ENCODE measurements around the gene CCR2.
"Not testable (repeated sequence)": the region's sequence is repeated elsewhere in the genome, so short reads cannot be mapped to it uniquely, and the experiment has no call there.

CCR2 gene

GRCh38 chr3:46389306-46389705 lies 35.4 kb downstream of the CCR2 start (continued):
- no peak for TF ChIP-seq SALL2 (tag by site-specific recombination; IDR thresholded peaks at IDR 0.05; ENCODE audit: borderline replicate concordance)
- TF ChIP-seq ATF2 (tag by site-specific recombination; IDR thresholded peaks at IDR 0.05; ENCODE audit: low read depth), result no peak
- no peak for TF ChIP-seq SCRT1 (tag by site-specific recombination; IDR thresholded peaks at IDR 0.05; ENCODE audit: borderline replicate concordance)
- TF ChIP-seq PRDM10 (tag by site-specific recombination; IDR thresholded peaks at IDR 0.05), result no peak
- TF ChIP-seq ZNF37A (tag by site-specific recombination; IDR thresholded peaks at IDR 0.05), result no peak
- no peak for TF ChIP-seq ZNF610 (tag by site-specific recombination; IDR thresholded peaks at IDR 0.05; ENCODE audit: borderline replicate concordance)
- no peak for TF ChIP-seq ZNF664 (tag by site-specific recombination; IDR thresholded peaks at IDR 0.05)

- H3K4me3 ChIP-seq (ENCODE audit: low read depth, low read length); H3K36me3 ChIP-seq (ENCODE audit: control insufficient read depth in 2 of 2, insufficient read depth in 1 of 2, low read length in 2 of 2); POLR2A ChIA-PET; CTCF ChIA-PET; H3K9me3 ChIP-seq (ENCODE audit: control insufficient read depth, insufficient read depth, low read depth, low read length); H3K27ac ChIP-seq (ENCODE audit: extremely low read depth, low read depth, low read length); H3K4me1 ChIP-seq (ENCODE audit: control insufficient read depth, insufficient read depth, low read length): not testable (repeated sequence)
Observed at GRCh38 chr3:46391526-46391925, 37.6 kb downstream of the CCR2 start.

- Histone ChIP-seq H3K36me3 (ENCODE audit: control insufficient read depth in 2 of 2, insufficient read depth in 1 of 2, low read length in 2 of 2) (no peaks in the 10 kb centered on the region), H3K9me3 (ENCODE audit: control insufficient read depth, insufficient read depth, low read depth, low read length) (no peaks in the 10 kb centered on the region), H3K4me1 (ENCODE audit: control insufficient read depth, insufficient read depth, low read length) (no peaks in the 10 kb centered on the region), H3K4me3 (ENCODE audit: low read depth, low read length) (no peak overlapping the region), H3K27ac (ENCODE audit: extremely low read depth, low read depth, low read length) (no peak overlapping the region)
- no peak for TF ChIP-seq ZNF423 (tag by site-specific recombination; IDR thresholded peaks at IDR 0.05)
- TF ChIP-seq ZNF707 (tag by site-specific recombination; IDR thresholded peaks at IDR 0.05), result no peak
- no peak for TF ChIP-seq SP7 (tag by site-specific recombination; IDR thresholded peaks at IDR 0.05)
- no peak for TF ChIP-seq YY2 (tag by site-specific recombination; IDR thresholded peaks at IDR 0.05)
- no peak for TF ChIP-seq ZNF544 (tag by site-specific recombination; IDR thresholded peaks at IDR 0.05)
- no peak for TF ChIP-seq ZNF449 (tag by site-specific recombination; IDR thresholded peaks at IDR 0.05)
- TF ChIP-seq ZBTB21 (tag by site-specific recombination; IDR thresholded peaks at IDR 0.05), result no peak
- TF ChIP-seq ELK4 (IDR thresholded peaks at IDR 0.05; ENCODE audit: borderline replicate concordance, low read depth, low read length), result no peak
- ChIA-PET CTCF (no interaction called here), POLR2A (no interaction called here)
Observed at GRCh38 chr3:46393011-46393410, 39.1 kb downstream of the CCR2 start.

Data from HEK293 (cell line).